Gastrocnemius medialis (tissue), 4 donors: ENCODE measurements around the gene ZFHX3. TPM values are rescaled to one million over a fixed set of nuclear protein-coding genes. Genes with fewer than 3 reads are reported as not detected.

Experiments
- ATAC-seq, 2 donors: fragments of 150-250 bp; one replicate each; pipeline ENCODE4 v1.9.1; 2016
- DNase-seq, 2 donors: peaks; one replicate each; pipeline ENCODE4 v3.0.0-alpha.2; 2019
- H3K27ac ChIP-seq, 4 donors: fragments of 200-600 bp; sonication (generic); 1 replicate in 1 of 4; 2 replicates in 3 of 4; pipeline ENCODE4 v1.5.1; 2016 to 2018; ENCODE audit warnings: mild to moderate bottlenecking in 2 of 4, moderate library complexity in 1 of 4
- H3K27me3 ChIP-seq, 3 donors: fragments of 200-600 bp; sonication (generic) in 2 of 3; 1 replicate in 1 of 3; 2 replicates in 2 of 3; pipeline versions ENCODE4 v1.5.1 to v1.6.0; 2016 to 2019; ENCODE audit warnings: mild to moderate bottlenecking in 1 of 3, moderate library complexity in 1 of 3
- H3K36me3 ChIP-seq, 2 donors: fragments of 200-600 bp; sonication (generic) in 1 of 2; one replicate each; pipeline ENCODE4 v1.5.1; 2017 to 2018
- H3K4me1 ChIP-seq, 2 donors: fragments of 200-600 bp; sonication (generic) in 1 of 2; one replicate each; pipeline ENCODE4 v1.5.1; 2016 to 2017; ENCODE audit warnings: mild to moderate bottlenecking in 2 of 2
- H3K4me3 ChIP-seq, 4 donors: fragments of 200-600 bp; sonication (generic) in 3 of 4; 1 replicate in 1 of 4; 2 replicates in 3 of 4; pipeline ENCODE4 v1.5.1; 2016 to 2019; ENCODE audit warnings: mild to moderate bottlenecking in 2 of 4
- H3K9me3 ChIP-seq, 3 donors: fragments of 200-600 bp; sonication (generic) in 2 of 3; 1 replicate in 1 of 3; 2 replicates in 2 of 3; pipeline ENCODE4 v1.5.1; 2016 to 2019
- POLR2A ChIP-seq, 2 donors: fragments of 450-650 bp; IDR thresholded peaks; one replicate each; pipeline ENCODE4 v1.6.1; 2017; ENCODE audit warnings: antibody characterized with exemption in 2 of 2, mild to moderate bottlenecking in 2 of 2, moderate library complexity in 2 of 2
- in situ Hi-C, 4 donors: fragments of 200-750 bp; cut with MboI; loops; one replicate each; pipeline versions ENCODE4 v1.15.0 to v1.8.0; 2017; ENCODE audit warnings: low sequenced_read_pairs in 4 of 4
- intact Hi-C: fragments of 100-400 bp; cut with DNase I; formaldehyde crosslinking; loops from one replicate; pipeline ENCODE4 v1.15.1; 2023; ENCODE audit warnings: low total_unique reads
- total RNA-seq, 4 donors: library from RNA; depleted of rRNA; stranded (reverse); fragments of >200 nt; gene quantifications; one replicate each; pipeline versions ENCODE4 v1.1.0 to v1.2.3, GENCODE V29; 2016
- TF ChIP-seq, protein P1 (sequence below), 5 experiments: fragments of 450-650 bp in 3 of 5; fragments of 200-600 bp in 2 of 5; sonication (generic) in 2 of 5; IDR thresholded peaks in 4 of 5; conservative IDR thresholded peaks in 1 of 5; 1 replicate in 4 of 5; 2 replicates in 1 of 5; pipeline ENCODE4 v1.5.1; 2016 to 2019; ENCODE audit warnings: antibody characterized with exemption in 5 of 5, mild to moderate bottlenecking in 3 of 5, moderate library complexity in 3 of 5

ZFHX3 gene
- total RNA-seq, 4 donors from 2014 or later, result 14.0 to 28.5 (median 27.3) TPM

DNA sequence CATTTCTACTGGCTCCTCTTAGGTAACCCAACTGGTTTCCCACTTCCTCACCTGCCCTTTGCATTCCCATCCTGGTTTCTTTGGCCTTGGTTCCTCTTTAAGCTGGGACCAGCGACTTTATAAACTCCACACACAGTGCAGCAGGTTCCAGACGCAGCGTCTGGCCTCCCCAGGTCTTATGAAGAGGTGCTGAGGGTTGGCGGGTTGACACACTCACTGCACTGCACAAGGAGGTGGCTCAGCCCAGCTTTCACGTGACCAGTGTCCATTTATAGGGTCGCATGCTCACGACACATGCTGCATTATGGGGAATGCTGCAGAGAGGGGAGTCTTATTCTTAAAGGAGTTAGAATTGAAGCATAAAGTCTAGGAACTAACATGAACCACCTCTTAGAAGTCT lies 70.8 kb downstream of the ZFHX3 start:
- Histone ChIP-seq H3K9me3 (no peaks in the 10 kb centered on the region), H3K36me3 (no peaks in the 10 kb centered on the region), H3K27me3 (no peaks in the 10 kb centered on the region), H3K4me1 (peaks cover 23 to 66% of the 10 kb centered on the region in 2 donors), H3K4me3 (no peak overlapping the region), H3K27ac (peak overlapping the region in 2 of 4 donors; percentile 19 to 46)
- no peak for DNase-seq
- no peak for TF ChIP-seq POLR2A (IDR thresholded peaks at IDR 0.05)
- TF ChIP-seq, protein P1, sequence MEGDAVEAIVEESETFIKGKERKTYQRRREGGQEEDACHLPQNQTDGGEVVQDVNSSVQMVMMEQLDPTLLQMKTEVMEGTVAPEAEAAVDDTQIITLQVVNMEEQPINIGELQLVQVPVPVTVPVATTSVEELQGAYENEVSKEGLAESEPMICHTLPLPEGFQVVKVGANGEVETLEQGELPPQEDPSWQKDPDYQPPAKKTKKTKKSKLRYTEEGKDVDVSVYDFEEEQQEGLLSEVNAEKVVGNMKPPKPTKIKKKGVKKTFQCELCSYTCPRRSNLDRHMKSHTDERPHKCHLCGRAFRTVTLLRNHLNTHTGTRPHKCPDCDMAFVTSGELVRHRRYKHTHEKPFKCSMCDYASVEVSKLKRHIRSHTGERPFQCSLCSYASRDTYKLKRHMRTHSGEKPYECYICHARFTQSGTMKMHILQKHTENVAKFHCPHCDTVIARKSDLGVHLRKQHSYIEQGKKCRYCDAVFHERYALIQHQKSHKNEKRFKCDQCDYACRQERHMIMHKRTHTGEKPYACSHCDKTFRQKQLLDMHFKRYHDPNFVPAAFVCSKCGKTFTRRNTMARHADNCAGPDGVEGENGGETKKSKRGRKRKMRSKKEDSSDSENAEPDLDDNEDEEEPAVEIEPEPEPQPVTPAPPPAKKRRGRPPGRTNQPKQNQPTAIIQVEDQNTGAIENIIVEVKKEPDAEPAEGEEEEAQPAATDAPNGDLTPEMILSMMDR (IDR thresholded peaks at IDR 0.05 in 4 of 5, conservative IDR thresholded peaks at IDR 0.05 in 1 of 5), result no peak
- intact Hi-C loops (no loop called here), in situ Hi-C loops (no loop called here)
- peak in 1 of 2 donors; percentile 5 for ATAC-seq

DNA sequence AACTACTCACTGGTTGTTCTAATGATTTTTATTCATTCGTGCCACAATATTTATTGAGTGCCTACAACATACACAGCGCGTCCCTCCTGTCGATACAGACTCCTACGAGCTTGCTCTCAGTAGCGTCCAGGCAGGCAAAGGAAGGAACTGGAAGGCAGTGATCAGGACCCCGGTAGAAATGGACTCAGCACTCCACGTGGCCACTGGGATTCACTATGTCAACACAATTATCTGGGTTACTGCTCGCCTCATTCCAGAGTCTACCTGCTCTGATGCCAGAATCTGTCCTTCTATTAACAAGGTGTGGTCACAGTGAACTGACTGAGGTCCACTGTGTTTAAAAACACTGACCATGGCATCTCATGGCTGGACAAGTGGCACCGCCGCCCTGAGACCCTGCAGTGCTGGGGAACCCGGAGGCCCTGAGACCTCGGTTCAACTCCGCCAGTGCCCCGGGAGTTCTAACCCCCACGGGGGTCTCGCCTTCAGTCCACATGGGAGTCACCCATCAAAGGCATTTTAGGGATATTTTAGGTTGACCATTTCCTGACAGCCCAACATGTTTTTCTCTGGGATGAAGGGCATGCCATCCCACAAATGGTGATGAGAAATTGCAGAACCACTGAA lies 71.4 kb downstream of the ZFHX3 start:
- Histone ChIP-seq H3K9me3 (no peaks in the 10 kb centered on the region), H3K36me3 (no peaks in the 10 kb centered on the region), H3K27ac (peak overlapping the region in 3 of 4 donors; percentile 28 to 46 (median 34)), H3K4me3 (no peak overlapping the region), H3K4me1 (peaks cover 24 to 70% of the 10 kb centered on the region in 2 donors), H3K27me3 (no peaks in the 10 kb centered on the region)
- intact Hi-C loops, result no loop called here
- TF ChIP-seq, protein P1 (IDR thresholded peaks at IDR 0.05 in 4 of 5, conservative IDR thresholded peaks at IDR 0.05 in 1 of 5), result no peak
- TF ChIP-seq POLR2A (IDR thresholded peaks at IDR 0.05), result no peak
- ATAC-seq, result no peak
- in situ Hi-C loops, result no loop called here
- DNase-seq, result no peak

DNA sequence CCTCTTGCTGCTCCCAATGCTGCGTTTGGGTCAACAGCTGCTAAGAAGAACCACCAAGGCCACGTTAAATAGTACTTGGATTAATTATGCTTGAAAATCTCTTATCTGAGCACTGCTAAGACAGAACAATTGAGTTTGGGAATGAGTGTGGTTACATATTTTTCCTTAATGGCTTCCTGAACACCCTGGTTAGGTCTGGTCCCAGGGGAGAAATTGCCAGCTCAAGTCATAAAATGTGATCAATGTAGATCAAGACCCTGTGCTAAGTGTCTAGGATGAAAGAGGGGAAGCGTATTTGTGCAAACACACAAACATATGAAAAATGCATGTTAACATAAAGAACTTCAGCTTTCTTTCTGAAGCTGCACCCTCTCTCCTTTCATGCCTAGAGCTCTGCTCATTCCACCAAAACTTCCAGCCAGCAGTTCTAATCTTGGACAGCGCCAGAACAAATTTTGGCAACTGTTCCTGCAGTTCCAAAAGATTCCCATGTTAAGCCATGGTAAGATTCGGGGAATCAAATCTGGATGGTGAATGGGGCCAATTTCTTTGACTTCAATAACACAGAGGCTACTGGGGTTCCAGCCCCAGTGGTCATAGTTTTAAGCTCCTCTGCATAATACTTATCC lies 72.0 kb downstream of the ZFHX3 start:
- Histone ChIP-seq H3K9me3 (no peaks in the 10 kb centered on the region), H3K27me3 (no peaks in the 10 kb centered on the region), H3K36me3 (no peaks in the 10 kb centered on the region), H3K4me1 (peaks cover 30 to 74% of the 10 kb centered on the region in 2 donors), H3K27ac (peak overlapping the region; percentile 6 to 36 (median 31)), H3K4me3 (no peak overlapping the region)
- in situ Hi-C loops, result no loop called here
- no peak for ATAC-seq
- no peak for DNase-seq
- no peak for TF ChIP-seq POLR2A (IDR thresholded peaks at IDR 0.05)
- TF ChIP-seq, protein P1 (IDR thresholded peaks at IDR 0.05 in 4 of 5, conservative IDR thresholded peaks at IDR 0.05 in 1 of 5), result no peak
- intact Hi-C loops, result no loop called here

DNA sequence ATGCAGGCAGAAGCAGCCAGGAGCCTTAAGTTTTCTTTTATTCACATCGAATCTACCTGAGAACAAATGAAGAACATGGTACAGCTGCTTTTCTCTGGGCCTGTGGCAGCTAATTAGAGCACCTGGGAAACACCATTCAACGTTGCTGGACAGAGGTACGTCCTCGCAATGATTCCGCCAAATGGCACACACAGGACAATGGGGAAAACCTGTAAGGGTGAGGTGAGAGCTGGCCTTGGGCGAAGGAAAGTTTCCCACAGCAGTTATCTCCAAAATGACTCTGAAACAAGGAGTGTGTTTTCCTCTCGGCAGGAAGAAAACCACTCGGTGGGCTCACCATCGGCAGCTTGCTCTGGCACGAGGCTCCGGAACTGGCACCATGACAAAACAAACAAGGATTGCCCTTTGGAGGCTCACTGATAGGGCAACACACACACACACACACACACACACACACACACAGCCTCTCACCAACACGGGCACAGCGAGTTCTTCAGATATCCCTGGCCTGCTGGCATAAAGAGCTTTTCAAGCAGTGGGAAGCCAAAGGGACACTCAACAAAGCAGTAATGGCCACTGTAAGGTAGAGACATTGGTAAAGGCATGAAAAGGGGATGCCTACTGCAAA lies 73.7 kb downstream of the ZFHX3 start:
- no peak overlapping the region for H3K4me3 ChIP-seq
- no peaks in the 10 kb centered on the region for H3K27me3 ChIP-seq
- no peaks in the 10 kb centered on the region for H3K36me3 ChIP-seq
- no peak for TF ChIP-seq POLR2A (IDR thresholded peaks at IDR 0.05)
- TF ChIP-seq, protein P1 (IDR thresholded peaks at IDR 0.05 in 4 of 5, conservative IDR thresholded peaks at IDR 0.05 in 1 of 5), result no peak
- peak overlapping the region in 3 of 4 donors; percentile 22 to 34 (median 23) for H3K27ac ChIP-seq
- in situ Hi-C loops (no loop called here), intact Hi-C loops (no loop called here)
- H3K4me1 ChIP-seq, result peaks cover 47 to 80% of the 10 kb centered on the region in 2 donors
- no peak for DNase-seq
- ATAC-seq, result no peak
- no peaks in the 10 kb centered on the region for H3K9me3 ChIP-seq
